Measurements from ENCODE around the gene ZNF362.

The ZNF362 gene

GRCh38 chr1:33273961-33274371 is 17.7 kb downstream of the ZNF362 start:
- H3K27me3 ChIP-seq (ENCODE audit: insufficient read depth, low read length): no peaks in the 10 kb centered on the region
- no peaks in the 10 kb centered on the region for H3K9me3 ChIP-seq (ENCODE audit: low read length)
- H3K4me1 ChIP-seq (ENCODE audit: insufficient read depth, low read length): no peaks in the 10 kb centered on the region
- no peak overlapping the region for H2AFZ ChIP-seq (ENCODE audit: low read depth, low read length)
- H3K36me3 ChIP-seq (ENCODE audit: insufficient read depth, low read length): peaks cover 55% of the 10 kb centered on the region
- H3K4me3 ChIP-seq (ENCODE audit: low read length): no peak overlapping the region

- Histone ChIP-seq H2AFZ (ENCODE audit: low read depth, low read length) (no peak overlapping the region), H3K4me3 (ENCODE audit: low read length) (no peak overlapping the region), H3K9me3 (ENCODE audit: low read length) (no peaks in the 10 kb centered on the region), H3K27me3 (ENCODE audit: insufficient read depth, low read length) (no peaks in the 10 kb centered on the region), H3K4me1 (ENCODE audit: insufficient read depth, low read length) (no peaks in the 10 kb centered on the region), H3K36me3 (ENCODE audit: insufficient read depth, low read length) (peaks cover 58% of the 10 kb centered on the region)
These were observed 18.2 kb downstream of the ZNF362 start for GRCh38 chr1:33274446-33274845.

GRCh38 chr1:33275195-33275594 is 18.9 kb downstream of the ZNF362 start:
- no peaks in the 10 kb centered on the region for H3K9me3 ChIP-seq (ENCODE audit: low read length)
- no peaks in the 10 kb centered on the region for H3K4me1 ChIP-seq (ENCODE audit: insufficient read depth, low read length)
- H3K36me3 ChIP-seq (ENCODE audit: insufficient read depth, low read length): peaks cover 59% of the 10 kb centered on the region
- H2AFZ ChIP-seq (ENCODE audit: low read depth, low read length): no peak overlapping the region
- no peaks in the 10 kb centered on the region for H3K27me3 ChIP-seq (ENCODE audit: insufficient read depth, low read length)
- H3K4me3 ChIP-seq (ENCODE audit: low read length): no peak overlapping the region

- H3K4me1 ChIP-seq (ENCODE audit: insufficient read depth, low read length): no peaks in the 10 kb centered on the region
- H2AFZ ChIP-seq (ENCODE audit: low read depth, low read length): no peak overlapping the region
- H3K27me3 ChIP-seq (ENCODE audit: insufficient read depth, low read length): no peaks in the 10 kb centered on the region
- no peaks in the 10 kb centered on the region for H3K9me3 ChIP-seq (ENCODE audit: low read length)
- H3K4me3 ChIP-seq (ENCODE audit: low read length): no peak overlapping the region
- H3K36me3 ChIP-seq (ENCODE audit: insufficient read depth, low read length): peaks cover 60% of the 10 kb centered on the region
These were observed 19.6 kb downstream of the ZNF362 start for GRCh38 chr1:33275706-33276572.

GRCh38 chr1:33276573-33277298 is 20.4 kb downstream of the ZNF362 start:
- no peak overlapping the region for H2AFZ ChIP-seq (ENCODE audit: low read depth, low read length)
- no peaks in the 10 kb centered on the region for H3K27me3 ChIP-seq (ENCODE audit: insufficient read depth, low read length)
- H3K36me3 ChIP-seq (ENCODE audit: insufficient read depth, low read length): peaks cover 61% of the 10 kb centered on the region
- no peaks in the 10 kb centered on the region for H3K4me1 ChIP-seq (ENCODE audit: insufficient read depth, low read length)
- H3K9me3 ChIP-seq (ENCODE audit: low read length): no peaks in the 10 kb centered on the region
- H3K4me3 ChIP-seq (ENCODE audit: low read length): no peak overlapping the region

GRCh38 chr1:33277488-33278084 is 21.3 kb downstream of the ZNF362 start:
- no peaks in the 10 kb centered on the region for H3K9me3 ChIP-seq (ENCODE audit: low read length)
- H3K27me3 ChIP-seq (ENCODE audit: insufficient read depth, low read length): no peaks in the 10 kb centered on the region
- H3K4me1 ChIP-seq (ENCODE audit: insufficient read depth, low read length): no peaks in the 10 kb centered on the region
- H2AFZ ChIP-seq (ENCODE audit: low read depth, low read length): no peak overlapping the region
- no peak overlapping the region for H3K4me3 ChIP-seq (ENCODE audit: low read length)
- peaks cover 67% of the 10 kb centered on the region for H3K36me3 ChIP-seq (ENCODE audit: insufficient read depth, low read length)

- peaks cover 81% of the 10 kb centered on the region for H3K36me3 ChIP-seq (ENCODE audit: insufficient read depth, low read length)
- no peak overlapping the region for H2AFZ ChIP-seq (ENCODE audit: low read depth, low read length)
- no peak overlapping the region for H3K4me3 ChIP-seq (ENCODE audit: low read length)
- no peaks in the 10 kb centered on the region for H3K27me3 ChIP-seq (ENCODE audit: insufficient read depth, low read length)
- peaks cover 5% of the 10 kb centered on the region for H3K4me1 ChIP-seq (ENCODE audit: insufficient read depth, low read length)
- no peaks in the 10 kb centered on the region for H3K9me3 ChIP-seq (ENCODE audit: low read length)
These were observed 23.9 kb downstream of the ZNF362 start for GRCh38 chr1:33280091-33280661.

- H3K4me3 ChIP-seq (ENCODE audit: low read length): no peak overlapping the region
- H3K36me3 ChIP-seq (ENCODE audit: insufficient read depth, low read length): peaks cover 75% of the 10 kb centered on the region
- H2AFZ ChIP-seq (ENCODE audit: low read depth, low read length): no peak overlapping the region
- peaks cover 5% of the 10 kb centered on the region for H3K4me1 ChIP-seq (ENCODE audit: insufficient read depth, low read length)
- no peaks in the 10 kb centered on the region for H3K27me3 ChIP-seq (ENCODE audit: insufficient read depth, low read length)
- no peaks in the 10 kb centered on the region for H3K9me3 ChIP-seq (ENCODE audit: low read length)
These were observed 25.4 kb downstream of the ZNF362 start for GRCh38 chr1:33281554-33282303.

- Histone ChIP-seq H3K27me3 (ENCODE audit: insufficient read depth, low read length) (no peaks in the 10 kb centered on the region), H3K4me3 (ENCODE audit: low read length) (no peak overlapping the region), H2AFZ (ENCODE audit: low read depth, low read length) (no peak overlapping the region), H3K36me3 (ENCODE audit: insufficient read depth, low read length) (peaks cover 73% of the 10 kb centered on the region), H3K9me3 (ENCODE audit: low read length) (no peaks in the 10 kb centered on the region), H3K4me1 (ENCODE audit: insufficient read depth, low read length) (peaks cover 5% of the 10 kb centered on the region)
These were observed 26.5 kb downstream of the ZNF362 start for GRCh38 chr1:33282791-33283190.

- H3K9me3 ChIP-seq (ENCODE audit: low read length): no peaks in the 10 kb centered on the region
- no peak overlapping the region for H2AFZ ChIP-seq (ENCODE audit: low read depth, low read length)
- peaks cover 5% of the 10 kb centered on the region for H3K4me1 ChIP-seq (ENCODE audit: insufficient read depth, low read length)
- no peaks in the 10 kb centered on the region for H3K27me3 ChIP-seq (ENCODE audit: insufficient read depth, low read length)
- no peak overlapping the region for H3K4me3 ChIP-seq (ENCODE audit: low read length)
- peaks cover 78% of the 10 kb centered on the region for H3K36me3 ChIP-seq (ENCODE audit: insufficient read depth, low read length)
These were observed 27.8 kb downstream of the ZNF362 start for GRCh38 chr1:33284049-33284448.

- Histone ChIP-seq H2AFZ (ENCODE audit: low read depth, low read length) (no peak overlapping the region), H3K27me3 (ENCODE audit: insufficient read depth, low read length) (no peaks in the 10 kb centered on the region), H3K9me3 (ENCODE audit: low read length) (peaks cover 8% of the 10 kb centered on the region), H3K36me3 (ENCODE audit: insufficient read depth, low read length) (peaks cover 63% of the 10 kb centered on the region), H3K4me1 (ENCODE audit: insufficient read depth, low read length) (peaks cover 5% of the 10 kb centered on the region), H3K4me3 (ENCODE audit: low read length) (no peak overlapping the region)
These were observed 30.3 kb downstream of the ZNF362 start for GRCh38 chr1:33286451-33287185.

GRCh38 chr1:33287317-33287716 is 31.0 kb downstream of the ZNF362 start:
- H3K9me3 ChIP-seq (ENCODE audit: low read length): peaks cover 8% of the 10 kb centered on the region
- H3K36me3 ChIP-seq (ENCODE audit: insufficient read depth, low read length): peaks cover 56% of the 10 kb centered on the region
- no peak overlapping the region for H2AFZ ChIP-seq (ENCODE audit: low read depth, low read length)
- H3K4me3 ChIP-seq (ENCODE audit: low read length): no peak overlapping the region
- peaks cover 5% of the 10 kb centered on the region for H3K4me1 ChIP-seq (ENCODE audit: insufficient read depth, low read length)
- H3K27me3 ChIP-seq (ENCODE audit: insufficient read depth, low read length): no peaks in the 10 kb centered on the region

Measured in neuron (in vitro differentiated cells).